ENCODE measurements around the gene RPS27A. TPM values are rescaled to one million over a fixed set of nuclear protein-coding genes. Genes with fewer than 3 reads are reported as not detected.
A peak's percentile ranks its signal among the peaks of the same experiment; 100 is the strongest.
"Not testable (repeated sequence)": the region's sequence is repeated elsewhere in the genome, so short reads cannot be mapped to it uniquely, and the experiment has no call there.

The RPS27A gene
- total and polyA plus RNA-seq, 9 of the 15 experiments (the other 6 are each of a cell fraction or from before 2014, with no cell fraction given) = 1,383 to 3,282 (median 2,242) TPM

GRCh38 chr2:55279214-55279835 lies 46.8 kb downstream of the RPS27A start (continued):
- TF ChIP-seq ZNF740 (CRISPR knock-in tag; IDR thresholded peaks at IDR 0.05) = not testable (repeated sequence)
- TF ChIP-seq ZNF740 (tag; IDR thresholded peaks at IDR 0.05) = peak in 1 of 2 experiments; percentile 81; a peak in 2 of 4 replicates
- peak in 1 of 2 experiments; percentile 51; a peak in 1 of 4 replicates for TF ChIP-seq ZNF639 (CRISPR knock-in tag; conservative IDR thresholded peaks at IDR 0.05 in 1 of 2, IDR thresholded peaks at IDR 0.05 in 1 of 2)
- TF ChIP-seq IRF9 (tag; IDR thresholded peaks at IDR 0.05) = peak; percentile 57

- in situ Hi-C loops (cut with MboI); H3K27me3 ChIP-seq (ENCODE audit: control insufficient read depth in 2 of 2, insufficient read depth in 2 of 2, low read length in 2 of 2); H4K20me1 ChIP-seq (replicated peaks; ENCODE audit: control insufficient read depth, insufficient read depth, low read length); H3K9me3 ChIP-seq (replicated peaks; ENCODE audit: control insufficient read depth, insufficient read depth, low read depth, low read length); H3K4me1 ChIP-seq (replicated peaks in 1 of 2; ENCODE audit: control insufficient read depth in 2 of 2, insufficient read depth in 2 of 2, low read length in 2 of 2); H3K36me3 ChIP-seq (ENCODE audit: control insufficient read depth, insufficient read depth, low read length); BruUV-seq (replicated peaks); FAIRE-seq; CTCF ChIA-PET (ENCODE audit: low intra/inter-chr PET ratio); H3K9me1 ChIP-seq (ENCODE audit: control insufficient read depth, insufficient read depth, low read length); ATAC-seq; H3K4me3 ChIP-seq: not testable (repeated sequence)
- peak in 1 of 4 experiments; percentile 8 for DNase-seq (ENCODE audit: extremely low read depth in 1 of 4, low spot score in 3 of 4)
- intact Hi-C loops (cut with micrococcal nuclease) = loop anchor here (5.0 kb wide), 2 partner anchors 137 to 337 kb away; partner anchors contain the start of genes CCDC88A and PPP4R3B
- peaks cover 31% of the 10 kb centered on the region for H3K79me2 ChIP-seq (ENCODE audit: control insufficient read depth, insufficient read depth, low read length)
- 0 out of 4 replicates have a peak overlapping the region, but pooled peaks of 1 of the 2 experiments have one; percentile 34 for H3K9ac ChIP-seq (ENCODE audit: insufficient read depth in 1 of 2, low read depth in 2 of 2, low read length in 2 of 2)
- peak overlapping the region; percentile 9; the same call in 1 of the 2 replicates for H3K4me2 ChIP-seq (ENCODE audit: insufficient read depth, low read length)
- POLR2A ChIA-PET = interaction anchor here (1.0 kb wide), 1 partner anchor 23 kb away, joined by 4 read pairs; no protein-coding TSS in a partner anchor
- 0 out of 3 replicates have a peak overlapping the region, but pooled peaks have one; percentile 28 for H3K27ac ChIP-seq (ENCODE audit: extremely low read depth, low read depth, low read length)
- WGBS (ENCODE audit: insufficient coverage, low coverage, missing lambda C conversion rate) = 40% methylated on average over 7 of the region's 7 CpGs
- peak overlapping the region; percentile 86 for H2AFZ ChIP-seq (ENCODE audit: low read depth, low read length)
Measured at GRCh38 chr2:55279859-55280424, 47.5 kb downstream of the RPS27A start.
